OCI-LY7 (cell line): ENCODE data around the gene TBC1D4. TPM values are rescaled to one million over a fixed set of nuclear protein-coding genes. Genes with fewer than 3 reads are reported as not detected.

ENCODE experiments used
- Bru-seq: library from RNA; stranded (reverse); fragments of 400-500 nt; gene quantifications from one replicate; lab custom pipeline; 2021; lab: Mats Ljungman, UMichigan
- BruChase-seq, 2 experiments: library from RNA; stranded (reverse); fragments of 400-500 nt; gene quantifications; one replicate each; lab custom pipeline; 2021; lab: Mats Ljungman, UMichigan
- BruUV-seq: library from RNA; stranded (reverse); fragments of 400-500 nt; replicated peaks from 2 replicates; lab custom pipeline; 2021; lab: Mats Ljungman, UMichigan
- CTCF ChIA-PET: fragments of 300-600 bp; sonication (Branson Sonifier 250); formaldehyde crosslinking; loops from one replicate; lab custom pipeline; 2022; ENCODE audit warnings: antibody characterized with exemption; ENCODE audit not compliant: unreplicated experiment; lab: Charles Lee
- POLR2A ChIA-PET: fragments of 300-600 bp; sonication (Branson Sonifier 250); formaldehyde crosslinking; loops from one replicate; lab custom pipeline; 2022; ENCODE audit warnings: antibody characterized with exemption; lab: Charles Lee
- DNase-seq: peaks from one replicate; pipeline ENCODE4 v3.0.0-alpha.2; 2015; ENCODE audit warnings: low spot score
- H2AFZ ChIP-seq: fragments of 200-600 bp; sonication (generic), shearing (Covaris generic); 2 replicates; pipeline ENCODE4 v1.6.1; 2014; ENCODE audit warnings: mild to moderate bottlenecking, antibody characterized with exemption, low read length, moderate library complexity
- H3K27ac ChIP-seq: fragments of 200-600 bp; sonication (generic); 2 replicates; pipeline ENCODE4 v1.5.1; 2014; ENCODE audit warnings: mixed run types, low read depth, mild to moderate bottlenecking, moderate library complexity, low read length, inconsistent platforms; ENCODE audit not compliant: poor library complexity, severe bottlenecking
- H3K36me3 ChIP-seq: fragments of 200-600 bp; sonication (generic); 2 replicates; pipeline ENCODE4 v1.6.1; 2014; ENCODE audit warnings: mild to moderate bottlenecking, antibody characterized with exemption, low read length, moderate library complexity, mixed read lengths; ENCODE audit not compliant: insufficient read depth
- H3K4me1 ChIP-seq: fragments of 200-600 bp; sonication (generic); 2 replicates; pipeline ENCODE4 v1.5.1; 2014; ENCODE audit warnings: mild to moderate bottlenecking, low read length; ENCODE audit not compliant: insufficient read depth, poor library complexity, severe bottlenecking
- H3K4me2 ChIP-seq: fragments of 200-600 bp; sonication (generic); 2 replicates; pipeline ENCODE4 v1.6.1; 2014; ENCODE audit warnings: mild to moderate bottlenecking, low read length
- H3K4me3 ChIP-seq: fragments of 200-600 bp; sonication (generic); 2 replicates; pipeline ENCODE4 v1.5.1; 2014; ENCODE audit warnings: mild to moderate bottlenecking, low read depth, low read length; ENCODE audit not compliant: poor library complexity, severe bottlenecking
- H3K79me2 ChIP-seq: fragments of 200-600 bp; sonication (generic); 2 replicates; pipeline ENCODE4 v1.6.1; 2016; ENCODE audit warnings: low read depth, mild to moderate bottlenecking, low read length, moderate library complexity, mixed read lengths; ENCODE audit not compliant: insufficient read depth
- H3K9me2 ChIP-seq: fragments of 200-600 bp; sonication (generic); 2 replicates; pipeline ENCODE4 v1.6.1; 2016; ENCODE audit warnings: mild to moderate bottlenecking, low read length, mixed read lengths; ENCODE audit not compliant: insufficient read depth
- H3K9me3 ChIP-seq: fragments of 200-600 bp; sonication (generic); 2 replicates; pipeline ENCODE4 v1.6.1; 2014; ENCODE audit warnings: mild to moderate bottlenecking, mixed run types, low read length, mixed read lengths
- H4K20me1 ChIP-seq: fragments of 200-600 bp; sonication (generic); 2 replicates; pipeline ENCODE4 v1.6.1; 2014; ENCODE audit warnings: mild to moderate bottlenecking, antibody characterized with exemption, low read length, moderate library complexity, mixed read lengths; ENCODE audit not compliant: insufficient read depth
- EZH2phosphoT487 ChIP-seq: fragments of 200-600 bp; sonication (generic); IDR thresholded peaks from 2 replicates; pipeline ENCODE4 v1.6.1; 2018; ENCODE audit warnings: low read depth, borderline replicate concordance, mild to moderate bottlenecking, mixed run types, antibody characterized with exemption, low read length, moderate library complexity, mixed read lengths
- intact Hi-C: fragments of 100-400 bp; cut with micrococcal nuclease; formaldehyde crosslinking; loops from one replicate; pipeline ENCODE4 v1.10.0; 2022; ENCODE audit not compliant: unreplicated experiment
- long read RNA-seq: library from polyadenylated mRNA; stranded (forward); transcript quantifications from one replicate; pipeline ENCODE4 v2.0.0, GENCODE V29; 2022
- total RNA-seq, 2 experiments: library from RNA; depleted of rRNA in 1 of 2; stranded (reverse); fragments of >200 nt in 1 of 2; shearing (Covaris generic) in 1 of 2; gene quantifications; 2 replicates each; pipeline ENCODE4 v1.2.3, GENCODE V29; 2014 to 2022
- TF ChIP-seq, protein P1 (sequence below): fragments of 200-600 bp; sonication (generic); conservative IDR thresholded peaks from 2 replicates; pipeline ENCODE4 v1.5.1; 2014; ENCODE audit warnings: mild to moderate bottlenecking, antibody characterized with exemption, low read length, moderate library complexity, mixed read lengths

The TBC1D4 gene, protein sequence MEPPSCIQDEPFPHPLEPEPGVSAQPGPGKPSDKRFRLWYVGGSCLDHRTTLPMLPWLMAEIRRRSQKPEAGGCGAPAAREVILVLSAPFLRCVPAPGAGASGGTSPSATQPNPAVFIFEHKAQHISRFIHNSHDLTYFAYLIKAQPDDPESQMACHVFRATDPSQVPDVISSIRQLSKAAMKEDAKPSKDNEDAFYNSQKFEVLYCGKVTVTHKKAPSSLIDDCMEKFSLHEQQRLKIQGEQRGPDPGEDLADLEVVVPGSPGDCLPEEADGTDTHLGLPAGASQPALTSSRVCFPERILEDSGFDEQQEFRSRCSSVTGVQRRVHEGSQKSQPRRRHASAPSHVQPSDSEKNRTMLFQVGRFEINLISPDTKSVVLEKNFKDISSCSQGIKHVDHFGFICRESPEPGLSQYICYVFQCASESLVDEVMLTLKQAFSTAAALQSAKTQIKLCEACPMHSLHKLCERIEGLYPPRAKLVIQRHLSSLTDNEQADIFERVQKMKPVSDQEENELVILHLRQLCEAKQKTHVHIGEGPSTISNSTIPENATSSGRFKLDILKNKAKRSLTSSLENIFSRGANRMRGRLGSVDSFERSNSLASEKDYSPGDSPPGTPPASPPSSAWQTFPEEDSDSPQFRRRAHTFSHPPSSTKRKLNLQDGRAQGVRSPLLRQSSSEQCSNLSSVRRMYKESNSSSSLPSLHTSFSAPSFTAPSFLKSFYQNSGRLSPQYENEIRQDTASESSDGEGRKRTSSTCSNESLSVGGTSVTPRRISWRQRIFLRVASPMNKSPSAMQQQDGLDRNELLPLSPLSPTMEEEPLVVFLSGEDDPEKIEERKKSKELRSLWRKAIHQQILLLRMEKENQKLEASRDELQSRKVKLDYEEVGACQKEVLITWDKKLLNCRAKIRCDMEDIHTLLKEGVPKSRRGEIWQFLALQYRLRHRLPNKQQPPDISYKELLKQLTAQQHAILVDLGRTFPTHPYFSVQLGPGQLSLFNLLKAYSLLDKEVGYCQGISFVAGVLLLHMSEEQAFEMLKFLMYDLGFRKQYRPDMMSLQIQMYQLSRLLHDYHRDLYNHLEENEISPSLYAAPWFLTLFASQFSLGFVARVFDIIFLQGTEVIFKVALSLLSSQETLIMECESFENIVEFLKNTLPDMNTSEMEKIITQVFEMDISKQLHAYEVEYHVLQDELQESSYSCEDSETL (N-terminal part only)
- total RNA-seq (2014; rRNA removed; shearing (Covaris generic)) (24.3 TPM in 2 replicates), total RNA-seq (2022) (21.7 and 22.6 TPM in 2 replicates), Bru-seq, nascent RNA (percentile 80 among the genes with signal in this experiment), BruChase-seq, experiment 1, labeled RNA remaining after a 6-hour chase (percentile 71 among the genes with signal in this experiment), BruChase-seq, experiment 2, labeled RNA remaining after a 2-hour chase (percentile 72 among the genes with signal in this experiment)
- long read RNA-seq, full-length matches to known transcripts, result 20 of 33 reads
- long read RNA-seq, partial matches to known transcripts, result 10 of 33 reads
- long read RNA-seq, other reads (novel, unspliced or antisense), result 3 of 33 reads

DNA sequence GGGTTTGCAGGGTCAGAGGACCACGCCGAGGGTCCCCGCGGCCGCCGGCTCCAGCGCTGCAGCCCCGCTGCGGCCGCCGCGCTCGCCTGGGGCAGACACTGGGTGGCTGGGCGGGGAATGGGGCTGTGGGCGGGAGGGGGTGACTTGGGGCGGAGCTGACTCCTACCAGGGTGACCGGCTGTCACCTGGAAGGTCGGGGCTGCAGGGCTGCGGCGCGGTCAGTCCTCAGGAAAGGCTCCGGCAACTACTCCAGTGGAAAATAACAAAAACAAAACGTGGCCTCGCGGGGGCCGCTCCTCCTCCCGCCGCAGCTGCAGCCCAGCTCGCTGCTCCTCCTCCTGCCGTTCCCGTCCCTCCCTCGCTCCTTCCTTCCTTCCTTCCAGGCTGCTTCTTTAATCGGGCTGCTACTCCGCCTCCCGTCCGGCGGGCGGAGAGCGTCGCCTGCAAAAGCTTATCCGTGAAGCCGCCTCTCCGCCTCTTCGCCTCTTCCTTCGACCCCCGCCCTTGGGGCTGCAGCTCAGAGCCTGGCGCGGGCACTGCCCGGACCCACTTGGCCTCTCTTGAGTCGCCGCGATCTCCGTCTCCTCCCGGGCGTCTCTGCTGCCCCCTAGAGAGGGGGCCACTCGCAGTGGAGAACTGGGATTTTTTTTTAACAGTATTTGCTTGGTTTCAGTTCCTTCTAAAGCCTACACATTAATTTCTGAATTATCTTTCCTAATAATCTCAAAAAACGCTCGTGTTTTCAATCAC, at the start of gene TBC1D4:
Gene TBC1D4, minus strand, starts transcription at position 100 of the 750 bp plus-strand sequence. CDS start 402 bp downstream, outside the sequence.
- DNase-seq, result peak; percentile 91
- Histone ChIP-seq H4K20me1 (peaks cover 16% of the 10 kb centered on the region), H2AFZ (peak within 1 kb of the TSS; percentile 91), H3K79me2 (peaks cover 34% of the 10 kb centered on the region), H3K27ac (peak within 1 kb of the TSS; percentile 62), H3K4me3 (peak within 1 kb of the TSS; percentile 76), H3K36me3 (peaks cover 6% of the 10 kb centered on the region; the same call in 1 of the 2 replicates), H3K9me2 (no peaks in the 10 kb centered on the region), H3K9me3 (no peaks in the 10 kb centered on the region), H3K4me2 (peak within 1 kb of the TSS; percentile 84), H3K4me1 (peaks cover 24% of the 10 kb centered on the region)
- ChIA-PET CTCF (interaction anchor here (0.6 kb wide), 2 partner anchors 72 to 146 kb away, joined by 3 to 4 read pairs; no protein-coding TSS in a partner anchor), POLR2A (interaction anchor here (0.5 to 1.6 kb wide), 8 partner anchors 14 to 1146 kb away, joined by 3 to 5 read pairs (median 3); partner anchors contain the start of gene UCHL3)
- BruUV-seq, result no TSS peak
- intact Hi-C loops, result loop anchor here (1.0 to 5.0 kb wide), 4 partner anchors 67 to 155 kb away; partner anchors contain the start of genes LMO7 and UCHL3
- TF ChIP-seq, protein P1, sequence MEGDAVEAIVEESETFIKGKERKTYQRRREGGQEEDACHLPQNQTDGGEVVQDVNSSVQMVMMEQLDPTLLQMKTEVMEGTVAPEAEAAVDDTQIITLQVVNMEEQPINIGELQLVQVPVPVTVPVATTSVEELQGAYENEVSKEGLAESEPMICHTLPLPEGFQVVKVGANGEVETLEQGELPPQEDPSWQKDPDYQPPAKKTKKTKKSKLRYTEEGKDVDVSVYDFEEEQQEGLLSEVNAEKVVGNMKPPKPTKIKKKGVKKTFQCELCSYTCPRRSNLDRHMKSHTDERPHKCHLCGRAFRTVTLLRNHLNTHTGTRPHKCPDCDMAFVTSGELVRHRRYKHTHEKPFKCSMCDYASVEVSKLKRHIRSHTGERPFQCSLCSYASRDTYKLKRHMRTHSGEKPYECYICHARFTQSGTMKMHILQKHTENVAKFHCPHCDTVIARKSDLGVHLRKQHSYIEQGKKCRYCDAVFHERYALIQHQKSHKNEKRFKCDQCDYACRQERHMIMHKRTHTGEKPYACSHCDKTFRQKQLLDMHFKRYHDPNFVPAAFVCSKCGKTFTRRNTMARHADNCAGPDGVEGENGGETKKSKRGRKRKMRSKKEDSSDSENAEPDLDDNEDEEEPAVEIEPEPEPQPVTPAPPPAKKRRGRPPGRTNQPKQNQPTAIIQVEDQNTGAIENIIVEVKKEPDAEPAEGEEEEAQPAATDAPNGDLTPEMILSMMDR, result peak; percentile 94
- TF ChIP-seq EZH2phosphoT487, result no peak

DNA sequence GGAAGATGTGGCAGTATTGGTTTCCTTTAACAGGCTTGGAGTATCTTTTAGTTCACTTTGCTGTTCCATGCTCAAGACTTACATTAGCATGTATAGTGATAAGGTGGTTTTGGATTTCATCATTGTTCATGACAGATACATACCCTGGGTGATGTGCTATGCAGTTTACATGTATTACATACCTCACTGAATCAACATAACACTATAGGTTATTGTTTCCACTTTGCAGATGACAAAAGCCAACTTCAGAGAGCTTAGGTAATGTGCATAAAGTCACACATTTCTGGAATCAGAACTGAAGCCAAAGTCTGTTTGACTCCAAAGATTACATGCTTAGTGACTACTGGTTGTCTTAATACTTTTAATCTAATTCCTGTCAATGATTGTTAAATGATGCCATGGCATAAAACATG, 48.6 kb upstream of the TBC1D4 start:
- no peaks in the 10 kb centered on the region for H3K79me2 ChIP-seq
- peaks cover 48% of the 10 kb centered on the region for H3K36me3 ChIP-seq
- no peak overlapping the region for H3K4me3 ChIP-seq
- intact Hi-C loops, result no loop called here
- no peak overlapping the region for H3K4me2 ChIP-seq
- TF ChIP-seq, protein P1, result no peak
- no peak for TF ChIP-seq EZH2phosphoT487
- H2AFZ ChIP-seq, result no peak overlapping the region
- H3K27ac ChIP-seq, result no peak overlapping the region
- no peak for DNase-seq
- H4K20me1 ChIP-seq, result no peaks in the 10 kb centered on the region
- no peaks in the 10 kb centered on the region for H3K4me1 ChIP-seq
- ChIA-PET CTCF (no interaction called here), POLR2A (interaction anchor here (0.7 to 1.7 kb wide), 6 partner anchors 10 to 327 kb away, joined by 3 to 5 read pairs (median 3); partner anchors contain the start of gene TBC1D4)
- no peaks in the 10 kb centered on the region for H3K9me3 ChIP-seq
- BruUV-seq, result no TSS peak
- no peaks in the 10 kb centered on the region for H3K9me2 ChIP-seq
